ENCODE results near the gene SPACA6.

The SPACA6 gene

DNA sequence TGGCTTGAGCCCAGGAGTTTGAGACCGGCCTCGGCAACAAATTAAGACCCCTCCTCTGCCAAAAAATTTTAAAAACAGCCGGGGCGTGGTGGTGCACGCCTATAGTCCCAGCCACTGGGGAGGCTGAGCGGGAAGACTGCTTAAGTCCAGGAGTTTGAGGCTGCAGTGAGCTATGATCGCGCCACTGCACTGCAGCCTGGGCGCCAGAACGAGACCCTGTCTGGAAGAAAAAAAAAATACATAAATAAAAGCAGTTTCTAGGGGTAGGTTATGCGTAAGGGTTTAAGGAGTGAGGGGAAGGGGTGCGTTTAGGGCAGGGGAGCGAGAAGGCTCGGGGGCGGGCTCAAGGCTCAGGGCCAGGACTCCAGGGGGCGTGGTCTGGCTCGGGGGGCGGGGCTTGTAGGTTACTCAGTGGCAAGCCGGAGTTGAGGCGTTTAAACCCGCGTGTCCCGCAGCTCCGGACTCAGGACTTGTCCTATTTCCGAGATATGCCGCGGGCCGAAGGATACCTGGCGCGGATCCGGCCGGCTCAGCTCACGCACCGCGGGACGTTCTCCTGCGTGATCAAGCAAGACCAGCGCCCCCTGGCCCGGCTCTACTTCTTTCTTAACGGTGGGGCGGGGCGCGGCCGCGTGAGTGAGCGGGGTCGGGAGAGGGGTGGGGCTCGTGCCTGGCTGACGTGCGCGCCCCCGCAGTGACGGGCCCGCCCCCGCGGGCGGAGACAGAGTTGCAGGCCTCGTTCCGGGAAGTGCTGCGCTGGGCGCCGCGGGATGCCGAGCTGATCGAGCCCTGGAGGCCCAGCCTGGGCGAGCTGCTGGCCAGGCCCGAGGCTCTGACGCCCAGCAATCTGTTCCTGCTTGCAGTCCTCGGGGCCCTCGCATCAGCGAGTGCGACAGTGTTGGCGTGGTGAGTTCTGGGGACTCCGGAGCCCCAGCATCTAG, 10.7 kb downstream of the SPACA6 start:
- DNase-seq (ENCODE audit: extremely low read depth in 1 of 2, low read depth in 1 of 2): peak; percentile 89 to 91

GRCh38 chr19:51704626-51705025, 11.5 kb downstream of the SPACA6 start:
- DNase-seq (ENCODE audit: extremely low read depth in 1 of 2, low read depth in 1 of 2): no peak

GRCh38 chr19:51706296-51706695, 13.2 kb downstream of the SPACA6 start:
- no peak for DNase-seq (ENCODE audit: extremely low read depth in 1 of 2, low read depth in 1 of 2)

DNA sequence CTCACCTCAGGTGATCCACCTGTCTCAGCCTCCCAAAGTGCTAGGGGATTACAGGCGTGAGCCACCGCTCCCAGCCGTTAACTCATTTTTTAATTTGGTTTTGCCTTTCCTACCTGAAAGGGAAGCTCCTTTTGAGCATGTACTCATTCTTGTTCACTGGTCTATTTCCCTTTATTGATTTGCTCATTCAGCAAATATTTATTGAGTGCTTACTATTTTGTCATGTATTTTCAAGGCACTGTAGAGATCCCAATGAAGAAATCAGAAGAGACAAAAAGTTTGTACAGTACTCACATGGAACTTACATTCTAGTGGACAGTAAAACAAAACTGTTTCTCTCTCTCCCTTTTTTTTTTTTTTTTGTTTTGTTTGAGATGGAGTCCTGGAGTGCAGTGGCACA, 13.8 kb downstream of the SPACA6 start:
- no peak for DNase-seq (ENCODE audit: extremely low read depth in 1 of 2, low read depth in 1 of 2)

DNA sequence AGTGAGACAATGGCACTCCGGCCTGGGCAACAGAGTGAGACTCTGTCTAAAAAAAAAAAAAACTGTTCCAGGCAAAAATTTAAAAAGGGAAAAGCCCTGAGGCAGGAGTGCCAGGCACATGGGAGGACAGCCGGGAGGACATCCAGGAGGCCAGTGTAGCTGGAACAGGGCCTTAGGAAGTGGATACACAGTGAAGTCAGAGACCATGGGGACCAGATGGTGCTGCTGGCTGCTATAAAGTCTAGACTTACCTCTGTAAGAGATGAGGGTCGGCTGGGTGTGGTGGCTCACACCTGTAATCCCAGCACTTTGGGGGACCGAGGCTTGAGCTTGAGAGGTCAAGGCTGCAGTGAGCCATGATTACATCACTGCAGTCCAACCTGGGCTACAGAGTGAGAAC, 15.7 kb downstream of the SPACA6 start:
- no peak for DNase-seq (ENCODE audit: extremely low read depth in 1 of 2, low read depth in 1 of 2)

GRCh38 chr19:51709575-51709974, 16.4 kb downstream of the SPACA6 start:
- no peak for DNase-seq (ENCODE audit: extremely low read depth in 1 of 2, low read depth in 1 of 2)

DNA sequence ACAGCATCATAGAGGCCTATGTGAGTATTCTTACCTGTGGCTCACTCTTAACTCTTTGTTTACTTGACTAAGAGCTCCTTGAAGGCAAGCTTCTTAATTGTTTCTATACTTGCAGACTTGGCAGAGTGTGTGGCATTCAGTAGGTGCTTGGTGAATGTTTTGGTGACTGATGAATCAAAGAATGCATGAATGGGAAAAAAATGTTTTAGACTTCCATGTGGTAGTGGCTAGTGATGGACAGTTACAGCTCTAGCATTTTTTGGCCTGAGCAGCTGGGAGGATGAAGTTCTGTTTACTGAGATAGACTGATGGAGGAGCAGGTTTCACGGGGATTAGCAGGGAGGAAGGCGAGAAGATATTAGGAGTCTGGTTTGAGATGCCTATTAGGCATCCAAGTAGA, 17.0 kb downstream of the SPACA6 start:
- DNase-seq (ENCODE audit: extremely low read depth in 1 of 2, low read depth in 1 of 2): no peak

- no peak for DNase-seq (ENCODE audit: extremely low read depth in 1 of 2, low read depth in 1 of 2)
Observed at GRCh38 chr19:51711702-51712101, 18.6 kb downstream of the SPACA6 start.

DNA sequence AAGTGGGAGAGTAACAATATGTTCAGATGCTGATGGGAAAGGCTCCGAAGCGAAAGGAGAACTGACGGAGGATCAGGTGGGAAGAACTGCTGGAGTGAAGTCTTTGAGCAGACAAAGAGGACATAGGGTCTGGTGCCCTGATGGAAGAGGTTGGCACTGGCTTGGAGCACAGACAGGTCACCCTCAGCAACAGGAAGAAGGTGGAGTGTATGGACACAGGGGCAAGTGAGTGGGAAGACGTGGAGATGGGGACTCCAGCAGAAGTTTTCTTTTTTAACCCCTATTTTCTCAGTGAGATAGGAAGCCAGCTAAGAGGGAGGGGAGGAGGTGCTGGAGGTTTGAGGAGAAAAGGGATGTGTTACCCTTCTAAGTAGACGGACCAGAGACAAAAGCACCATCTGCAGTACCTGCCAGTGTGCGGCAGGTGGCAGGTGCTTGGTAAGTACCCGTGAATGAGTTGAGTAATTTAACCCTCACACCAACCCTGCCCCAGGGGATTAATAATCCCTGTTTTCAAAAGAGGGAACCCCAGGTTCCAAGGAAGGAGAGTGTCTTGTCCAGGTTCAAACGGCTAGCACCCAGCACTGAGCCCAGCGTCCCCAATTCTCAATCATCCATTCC, 19.4 kb downstream of the SPACA6 start:
- no peak for DNase-seq (ENCODE audit: extremely low read depth in 1 of 2, low read depth in 1 of 2)

GRCh38 chr19:51713319-51714285, 20.5 kb downstream of the SPACA6 start:
- no peak for DNase-seq (ENCODE audit: extremely low read depth in 1 of 2, low read depth in 1 of 2)

- DNase-seq (ENCODE audit: extremely low read depth in 1 of 2, low read depth in 1 of 2): no peak
Observed at GRCh38 chr19:51714848-51715247, 21.7 kb downstream of the SPACA6 start.

- DNase-seq (ENCODE audit: extremely low read depth in 1 of 2, low read depth in 1 of 2): no peak
Observed at GRCh38 chr19:51715850-51716249, 22.7 kb downstream of the SPACA6 start.

DNA sequence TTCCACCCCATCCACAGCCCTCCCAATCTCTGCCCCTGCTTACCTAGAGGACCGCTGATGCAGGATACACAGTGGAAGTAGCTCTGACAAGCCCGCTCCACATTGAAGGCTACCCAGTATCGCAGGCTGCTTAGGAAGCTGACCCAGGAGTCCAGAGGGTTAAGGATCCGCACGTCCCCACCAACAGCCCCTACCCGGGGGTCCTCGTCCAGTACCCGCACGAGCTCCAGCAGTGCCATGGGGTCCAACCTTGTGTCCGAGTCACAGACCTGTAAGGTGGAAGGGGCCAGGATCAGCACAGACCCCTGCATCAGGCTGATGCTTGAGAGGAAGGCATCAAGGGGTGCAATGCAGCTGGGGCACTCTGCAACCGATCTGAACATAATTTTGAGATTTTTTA, 23.8 kb downstream of the SPACA6 start:
- DNase-seq (ENCODE audit: extremely low read depth in 1 of 2, low read depth in 1 of 2): no peak

DNA sequence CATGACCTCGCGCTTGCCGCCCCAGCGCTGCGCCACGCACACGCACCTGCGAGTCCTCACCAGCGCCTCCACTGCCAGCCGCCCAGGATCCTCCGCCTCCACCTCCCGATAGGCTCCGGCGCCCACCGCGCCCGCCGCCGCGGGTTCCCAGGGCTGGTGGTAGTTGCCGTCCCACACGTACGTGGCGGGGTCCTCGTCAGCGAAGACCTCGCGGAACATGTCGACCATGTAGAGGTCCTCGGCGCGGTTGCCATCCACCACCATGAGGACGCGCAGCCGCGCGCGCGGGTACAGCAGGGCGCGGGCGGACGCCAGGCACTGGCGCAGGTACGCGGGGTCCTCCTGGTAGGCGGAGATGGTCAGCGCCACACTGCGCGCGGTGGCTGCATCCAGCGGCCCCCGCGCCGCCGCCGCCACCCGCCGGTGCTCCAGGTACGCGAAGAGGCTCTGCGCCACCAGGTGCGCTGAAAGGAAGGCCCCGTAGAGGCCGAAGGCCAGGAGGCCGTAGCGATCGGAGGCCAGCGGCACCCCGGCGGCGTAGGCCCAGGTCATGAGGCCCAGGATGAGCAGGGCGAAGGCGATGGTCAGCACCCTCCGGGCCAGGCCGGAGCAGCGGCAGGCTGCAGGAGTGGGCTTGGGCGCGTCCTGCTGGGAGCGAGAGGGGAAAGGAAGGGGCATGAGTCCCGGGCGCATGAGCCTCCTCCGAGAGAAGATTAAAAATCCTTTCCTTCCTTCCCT, 26.3 kb downstream of the SPACA6 start:
- DNase-seq (ENCODE audit: extremely low read depth in 1 of 2, low read depth in 1 of 2): no peak

GRCh38 chr19:51721905-51722304, 28.8 kb downstream of the SPACA6 start:
- DNase-seq (ENCODE audit: extremely low read depth in 1 of 2, low read depth in 1 of 2): no peak

GRCh38 chr19:51722492-51722891, 29.4 kb downstream of the SPACA6 start:
- no peak for DNase-seq (ENCODE audit: extremely low read depth in 1 of 2, low read depth in 1 of 2)

DNA sequence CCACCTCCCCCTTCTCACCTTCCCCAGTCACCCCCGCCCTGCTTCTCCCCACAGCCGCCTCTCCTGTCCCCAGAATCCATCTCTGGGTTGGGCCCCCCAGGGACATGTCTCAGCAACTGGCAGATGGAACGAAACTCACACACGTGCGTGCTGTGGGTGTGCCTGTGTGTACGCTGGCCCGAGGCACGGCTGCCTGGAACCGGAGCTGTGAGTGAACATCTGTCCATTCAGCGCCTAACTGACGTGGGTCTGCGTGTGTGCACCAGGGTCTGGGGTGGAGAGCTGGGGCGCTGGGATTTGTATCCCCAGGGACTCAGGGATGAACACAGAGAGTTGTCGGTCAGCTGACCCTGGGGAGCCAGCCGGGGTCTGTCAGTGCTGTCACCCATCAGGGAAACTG, 31.4 kb downstream of the SPACA6 start:
- DNase-seq (ENCODE audit: extremely low read depth in 1 of 2, low read depth in 1 of 2): no peak

- no peak for DNase-seq (ENCODE audit: extremely low read depth in 1 of 2, low read depth in 1 of 2)
Observed at GRCh38 chr19:51726049-51726448, 32.9 kb downstream of the SPACA6 start.

DNA sequence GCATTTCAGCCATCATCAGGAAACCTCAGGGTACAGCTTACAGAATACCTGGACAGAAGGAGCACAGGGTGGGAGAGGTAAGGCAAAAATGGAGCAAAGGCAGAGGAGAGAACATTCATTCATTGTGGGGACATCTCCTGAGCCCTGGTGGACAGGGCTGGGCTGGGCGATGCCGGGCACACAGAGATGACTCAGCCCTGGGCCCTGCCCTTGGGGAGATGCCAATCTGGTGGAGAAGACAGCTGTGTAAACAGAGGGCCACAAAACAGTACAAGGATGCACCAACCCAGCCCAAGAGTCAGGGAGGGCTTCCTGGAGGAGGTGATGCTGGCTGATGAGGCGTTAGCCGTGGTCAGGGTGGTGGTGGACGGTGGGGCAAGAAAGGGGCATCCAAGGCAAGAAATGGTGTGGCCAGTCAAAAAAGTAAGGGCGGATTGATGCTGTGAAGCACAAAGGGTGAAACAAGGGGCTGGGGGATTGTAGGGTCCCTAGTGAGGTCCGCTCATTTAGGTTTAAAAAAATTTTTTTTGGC, 34.3 kb downstream of the SPACA6 start:
- DNase-seq (ENCODE audit: extremely low read depth in 1 of 2, low read depth in 1 of 2): no peak

DNA sequence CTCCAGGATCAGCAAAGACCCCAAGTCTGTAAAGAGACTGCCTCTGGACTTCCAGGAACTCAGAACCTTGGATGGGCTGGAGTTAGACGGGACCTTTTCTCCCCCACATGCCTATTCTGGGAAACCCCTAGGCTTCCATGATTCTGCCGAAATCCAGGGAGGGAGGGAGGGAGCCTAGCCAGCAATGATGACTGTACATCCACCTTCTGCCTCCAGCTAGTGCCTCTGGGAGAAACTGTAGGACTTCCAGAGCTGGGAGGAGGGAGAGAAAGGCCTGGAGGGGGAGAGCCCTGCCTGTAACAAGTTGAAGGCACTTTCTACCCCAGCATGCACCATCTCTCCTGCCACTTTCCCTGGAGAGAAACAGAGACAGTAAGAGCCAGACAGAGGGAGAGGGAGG, 36.7 kb downstream of the SPACA6 start:
- no peak for DNase-seq (ENCODE audit: extremely low read depth in 1 of 2, low read depth in 1 of 2)
